HG03354 (cell line): Measurements from ENCODE around the gene PLXNA4.

Experiments
- ATAC-seq: cut with Tn5 transposase; IDR thresholded peaks from one replicate; pipeline ENCODE4 v1.9.1; 2021; ENCODE audit warnings: mild to moderate bottlenecking; ENCODE audit not compliant: unreplicated experiment, poor library complexity, severe bottlenecking

The PLXNA4 gene

GRCh38 chr7:132569884-132570614 is 6.2 kb downstream of the PLXNA4 start:
- no peak for ATAC-seq

GRCh38 chr7:132568962-132569361 is 7.3 kb downstream of the PLXNA4 start:
- ATAC-seq, result no peak

- ATAC-seq, result no peak
Observed at GRCh38 chr7:132565885-132566284, 10.4 kb downstream of the PLXNA4 start.

GRCh38 chr7:132565441-132565840 is 10.8 kb downstream of the PLXNA4 start:
- ATAC-seq, result no peak

GRCh38 chr7:132564849-132565248 is 11.4 kb downstream of the PLXNA4 start:
- no peak for ATAC-seq

GRCh38 chr7:132564090-132564489 is 12.2 kb downstream of the PLXNA4 start:
- no peak for ATAC-seq

- ATAC-seq, result no peak
Observed at GRCh38 chr7:132562690-132563089, 13.6 kb downstream of the PLXNA4 start.

GRCh38 chr7:132561763-132562162 is 14.5 kb downstream of the PLXNA4 start:
- no peak for ATAC-seq

- no peak for ATAC-seq
Observed at GRCh38 chr7:132560825-132561529, 15.3 kb downstream of the PLXNA4 start.

GRCh38 chr7:132560105-132560504 is 16.2 kb downstream of the PLXNA4 start:
- ATAC-seq, result no peak

- ATAC-seq, result no peak
Observed at GRCh38 chr7:132558815-132559214, 17.5 kb downstream of the PLXNA4 start.

GRCh38 chr7:132557489-132558044 is 18.7 kb downstream of the PLXNA4 start:
- no peak for ATAC-seq

- ATAC-seq, result no peak
Observed at GRCh38 chr7:132554446-132554845, 21.8 kb downstream of the PLXNA4 start.

- ATAC-seq, result no peak
Observed at GRCh38 chr7:132553031-132553430, 23.2 kb downstream of the PLXNA4 start.

- ATAC-seq, result no peak
Observed at GRCh38 chr7:132551886-132552285, 24.4 kb downstream of the PLXNA4 start.

- no peak for ATAC-seq
Observed at GRCh38 chr7:132551439-132551838, 24.8 kb downstream of the PLXNA4 start.

- no peak for ATAC-seq
Observed at GRCh38 chr7:132548489-132549078, 27.7 kb downstream of the PLXNA4 start.

GRCh38 chr7:132547821-132548220 is 28.4 kb downstream of the PLXNA4 start:
- no peak for ATAC-seq

- ATAC-seq, result no peak
Observed at GRCh38 chr7:132546366-132547127, 29.7 kb downstream of the PLXNA4 start.

- no peak for ATAC-seq
Observed at GRCh38 chr7:132545756-132546155, 30.5 kb downstream of the PLXNA4 start.
